ENCODE measurements around the gene SIRPA. TPM values are rescaled to one million over a fixed set of nuclear protein-coding genes. Genes with fewer than 3 reads are reported as not detected.

SIRPA gene
- total and polyA plus RNA-seq, 2 of the 4 experiments (the other 2 are of a cell fraction): 9.9 to 40.2 TPM

- intact Hi-C loops (cut with micrococcal nuclease): no loop called here
- H4K5ac ChIP-seq (ENCODE audit: low read depth, low read length): no peak overlapping the region
- H3K36me3 ChIP-seq (ENCODE audit: control insufficient read depth, insufficient read depth, low read length): peaks cover 26% of the 10 kb centered on the region
- H3K14ac ChIP-seq (replicated peaks; ENCODE audit: low read depth, low read length): no peak overlapping the region
- H3K4me2 ChIP-seq (ENCODE audit: low read depth, low read length): no peak overlapping the region
- peaks cover 12% of the 10 kb centered on the region; the same call in 1 of the 2 replicates for H3K9me1 ChIP-seq (ENCODE audit: insufficient read depth, low read length)
- H2BK15ac ChIP-seq (ENCODE audit: low read depth, low read length): no peak overlapping the region
- POLR2A ChIA-PET (ENCODE audit: unreplicated experiment): interaction anchor here (0.5 kb wide), 1 partner anchor 30 kb away, joined by 4 read pairs; no protein-coding TSS in a partner anchor
- H3K9ac ChIP-seq (ENCODE audit: low read depth, low read length): no peak overlapping the region
- H3K79me1 ChIP-seq (ENCODE audit: low read depth in 1 of 2, low read length in 2 of 2): peaks cover 0 to 3% of the 10 kb centered on the region in 2 experiments; a peak in 1 of 4 replicates
- no peak overlapping the region for H2AK9ac ChIP-seq (replicated peaks; ENCODE audit: low read depth, low read length, poor library complexity)
- no peak overlapping the region for H2BK20ac ChIP-seq (ENCODE audit: low read depth, low read length)
- no peaks in the 10 kb centered on the region for H3K27me3 ChIP-seq (ENCODE audit: control insufficient read depth, insufficient read depth, low read length)
- no peak for TF ChIP-seq CHD1 (IDR thresholded peaks at IDR 0.05; ENCODE audit: low read depth, low read length)
- TF ChIP-seq NFE2L2 (IDR thresholded peaks at IDR 0.05; ENCODE audit: low read depth, low read length): no peak
- no peak for TF ChIP-seq ELK1 (IDR thresholded peaks at IDR 0.05; ENCODE audit: borderline replicate concordance, low read depth, low read length)
- TF ChIP-seq BHLHE40 (IDR thresholded peaks at IDR 0.05; ENCODE audit: low read depth, low read length): no peak
- TF ChIP-seq MAZ (IDR thresholded peaks at IDR 0.05; ENCODE audit: borderline replicate concordance, low read depth, low read length): no peak
- TF ChIP-seq POLR2A (IDR thresholded peaks at IDR 0.05; ENCODE audit: low read depth, low read length): no peak
- TF ChIP-seq CEBPB (IDR thresholded peaks at IDR 0.05; ENCODE audit: low read depth, low read length): no peak
- TF ChIP-seq SMC3 (IDR thresholded peaks at IDR 0.05; ENCODE audit: low read depth, low read length): no peak
- no peak for TF ChIP-seq MXI1 (IDR thresholded peaks at IDR 0.05; ENCODE audit: borderline replicate concordance, low read depth, low read length)
- TF ChIP-seq RCOR1 (IDR thresholded peaks at IDR 0.05; ENCODE audit: insufficient replicate concordance, low read length): no peak
- TF ChIP-seq USF2 (IDR thresholded peaks at IDR 0.05; ENCODE audit: low read depth, low read length): no peak
- no peak for TF ChIP-seq RAD21 (IDR thresholded peaks at IDR 0.05; ENCODE audit: low read length)
- TF ChIP-seq MAFK (IDR thresholded peaks at IDR 0.05; ENCODE audit: low read depth, low read length): no peak
- no peak for TF ChIP-seq CTCF (conservative IDR thresholded peaks at IDR 0.05; ENCODE audit: low read depth, low read length)
- no peak for TF ChIP-seq FOS (IDR thresholded peaks at IDR 0.05; ENCODE audit: low read depth, low read length)
- no peak for TF ChIP-seq RFX5 (IDR thresholded peaks at IDR 0.05; ENCODE audit: low read depth, low read length)
- no peak overlapping the region for H3K56ac ChIP-seq (ENCODE audit: extremely low read depth, insufficient read depth, low read length)
- ATAC-seq (ENCODE audit: low read depth) (no peak), DNase-seq (no peak)
- no TSS peak for BruUV-seq (replicated peaks)
- H4K20me1 ChIP-seq (ENCODE audit: insufficient read depth, low read length): peaks cover 5% of the 10 kb centered on the region; the same call in 1 of the 2 replicates
- H3K4me1 ChIP-seq (ENCODE audit: control insufficient read depth, insufficient read depth, low read length): peaks cover 8% of the 10 kb centered on the region
- no peak overlapping the region for H3K27ac ChIP-seq (ENCODE audit: insufficient read depth, low read length)
- H3K18ac ChIP-seq (ENCODE audit: low read depth, low read length): no peak overlapping the region
- no peak overlapping the region for H3K4me3 ChIP-seq (ENCODE audit: insufficient read depth, low read depth, low read length)
- H2AFZ ChIP-seq (replicated peaks; ENCODE audit: low read length, poor library complexity): no peak overlapping the region
- H4K8ac ChIP-seq (ENCODE audit: low read depth in 2 of 2, low read length in 2 of 2): no peak overlapping the region
- H2BK5ac ChIP-seq (ENCODE audit: low read depth, low read length, poor library complexity, severe bottlenecking): no peak overlapping the region
- in situ Hi-C loops (cut with MboI; ENCODE audit: low sequenced_read_pairs): no loop called here
- dilution Hi-C loops (cut with HindIII; ENCODE audit: low sequenced_read_pairs, unreplicated experiment): no loop called here
- 62% methylated on average over 3 of the region's 7 CpGs; no CpG with 5 or more reads in 1 of the 2 experiments for WGBS, 2 experiments (ENCODE audit: extremely low coverage in 2 of 2, insufficient read length in 1 of 2)
- no peak overlapping the region for H4K91ac ChIP-seq (ENCODE audit: insufficient read depth, low read depth, low read length)
- H2AK5ac ChIP-seq (ENCODE audit: low read depth, low read length): no peak overlapping the region
- H2BK120ac ChIP-seq (ENCODE audit: low read depth, low read length): no peak overlapping the region
- CTCF ChIA-PET: no interaction called here
- H3K4ac ChIP-seq (ENCODE audit: low read depth, low read length): no peak overlapping the region
- no peak overlapping the region for H3K23ac ChIP-seq (ENCODE audit: low read depth, low read length)
- H3K9me3 ChIP-seq (ENCODE audit: control insufficient read depth, insufficient read depth, low read length): no peaks in the 10 kb centered on the region
Measured at GRCh38 chr20:1928782-1929181, 33.6 kb downstream of the SIRPA start.
